DMS79 treated with DMSO at 0.1 percent for 48 hours (cell line): ENCODE data around the gene OTUD1.
A peak's percentile ranks its signal among the peaks of the same experiment; 100 is the strongest.
"Not testable (repeated sequence)": the region's sequence is repeated elsewhere in the genome, so short reads cannot be mapped to it uniquely, and the experiment has no call there.

ENCODE experiments used
- DNase-seq: peaks from one replicate; lab custom pipeline; 2025; lab: John Stamatoyannopoulos, UW

The OTUD1 gene, protein sequence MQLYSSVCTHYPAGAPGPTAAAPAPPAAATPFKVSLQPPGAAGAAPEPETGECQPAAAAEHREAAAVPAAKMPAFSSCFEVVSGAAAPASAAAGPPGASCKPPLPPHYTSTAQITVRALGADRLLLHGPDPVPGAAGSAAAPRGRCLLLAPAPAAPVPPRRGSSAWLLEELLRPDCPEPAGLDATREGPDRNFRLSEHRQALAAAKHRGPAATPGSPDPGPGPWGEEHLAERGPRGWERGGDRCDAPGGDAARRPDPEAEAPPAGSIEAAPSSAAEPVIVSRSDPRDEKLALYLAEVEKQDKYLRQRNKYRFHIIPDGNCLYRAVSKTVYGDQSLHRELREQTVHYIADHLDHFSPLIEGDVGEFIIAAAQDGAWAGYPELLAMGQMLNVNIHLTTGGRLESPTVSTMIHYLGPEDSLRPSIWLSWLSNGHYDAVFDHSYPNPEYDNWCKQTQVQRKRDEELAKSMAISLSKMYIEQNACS

DNA sequence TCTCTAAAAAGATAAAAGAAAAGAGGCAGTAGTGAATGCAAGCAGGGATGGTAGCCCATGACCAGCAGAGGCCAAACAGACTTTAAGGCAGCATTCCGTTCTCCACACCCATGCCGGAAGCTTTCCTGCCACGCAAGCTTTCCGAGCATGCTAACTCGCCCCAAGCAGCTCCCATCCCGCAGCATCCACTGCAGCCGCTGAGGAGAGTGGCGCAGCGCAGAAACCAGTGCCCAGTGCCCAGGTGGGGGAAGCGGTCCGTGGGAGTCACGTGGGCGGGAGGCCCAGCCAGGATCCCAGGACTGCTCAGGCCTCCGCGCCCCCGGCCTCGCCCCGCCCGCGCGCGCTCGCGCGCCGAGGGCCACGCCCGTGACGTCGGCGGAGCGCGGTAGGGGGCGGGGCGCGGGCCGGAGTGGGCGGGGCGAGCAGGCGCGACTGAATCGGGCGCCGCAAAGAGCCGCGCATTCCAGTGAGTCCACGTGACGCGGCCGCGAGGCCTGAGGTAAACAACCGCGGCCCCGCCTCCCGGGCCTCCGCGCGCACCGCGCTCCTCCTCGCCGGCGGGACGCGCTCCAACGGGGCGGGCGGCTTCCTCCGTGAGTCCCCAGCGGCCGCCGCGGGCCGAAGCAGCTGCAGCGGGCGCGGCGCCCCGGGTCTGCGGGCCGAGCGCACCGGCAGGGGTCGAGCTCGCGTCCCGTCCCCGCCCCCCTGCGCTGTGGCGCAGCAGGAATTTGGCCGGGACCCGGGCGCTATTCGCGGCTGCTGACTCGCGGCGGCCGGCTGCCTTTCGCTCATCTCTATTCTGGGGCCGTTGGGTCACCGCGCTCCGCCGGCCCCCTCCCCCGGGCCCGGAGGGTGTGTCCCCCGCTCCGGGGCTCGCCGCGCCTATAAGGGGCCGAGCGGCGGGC, at the start of gene OTUD1:
TSS of gene OTUD1 (plus strand) at position 529 of the 905 bp plus-strand sequence. CDS start 383 bp downstream, outside the sequence.
- DNase-seq: peak; percentile 2

DNA sequence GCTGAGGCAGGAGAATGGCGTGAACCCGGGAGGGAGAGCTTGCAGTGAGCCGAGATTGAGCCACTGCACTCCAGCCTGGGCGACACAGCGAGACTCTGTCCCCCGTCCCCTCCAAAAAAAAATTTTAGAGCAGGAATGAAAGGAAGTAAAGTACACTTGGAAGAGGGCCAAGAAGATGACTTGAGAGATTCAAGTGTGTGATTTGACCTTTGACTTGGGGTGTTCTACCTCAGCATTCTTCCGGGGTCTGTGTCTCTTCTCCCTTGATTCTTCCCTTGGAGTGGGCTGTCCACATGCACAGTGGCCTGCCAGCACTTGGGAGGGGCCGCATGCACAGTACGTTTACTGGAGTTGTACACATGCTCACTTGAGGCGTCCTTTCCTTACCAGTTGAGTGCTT, 48.5 kb upstream of the OTUD1 start:
- DNase-seq: not testable (repeated sequence)

DNA sequence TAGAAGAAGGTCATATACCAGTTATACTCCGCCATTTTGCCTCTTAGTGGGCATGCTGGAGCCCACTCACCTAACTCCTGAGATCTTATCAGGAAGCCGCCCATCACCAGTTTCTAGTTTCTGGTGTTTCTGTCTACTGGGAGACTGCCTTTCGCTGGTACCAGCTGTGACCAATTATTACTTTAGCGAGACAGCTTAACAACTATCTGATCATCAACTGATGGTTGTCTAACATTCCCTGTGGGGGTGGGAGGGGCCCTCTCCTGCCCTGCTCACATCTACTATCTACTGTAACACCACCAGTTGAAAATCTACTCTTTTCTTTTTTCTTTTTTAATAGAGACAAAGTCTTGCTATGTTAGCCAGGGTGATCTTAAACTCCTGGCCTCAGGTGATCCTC, 48.1 kb upstream of the OTUD1 start:
- DNase-seq: no peak

DNA sequence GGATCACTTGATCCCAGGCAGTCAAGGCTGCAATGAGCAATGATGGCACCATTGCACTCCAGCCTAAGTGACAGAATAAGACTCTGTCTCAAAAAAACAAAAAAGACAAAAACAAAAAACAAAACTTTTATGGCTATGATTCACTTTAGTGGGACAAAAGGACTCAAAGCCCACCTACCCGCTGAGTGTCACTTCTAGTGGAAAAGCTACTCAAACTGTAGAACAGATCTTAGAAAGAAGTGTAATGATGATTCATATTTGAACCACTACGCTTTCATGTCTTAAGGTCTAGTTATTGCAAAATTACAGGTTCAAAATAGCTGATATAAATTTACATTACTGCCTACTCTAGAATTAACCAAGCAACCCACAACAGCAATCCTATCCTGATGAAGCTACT, 47.1 kb upstream of the OTUD1 start:
- DNase-seq: no peak

DNA sequence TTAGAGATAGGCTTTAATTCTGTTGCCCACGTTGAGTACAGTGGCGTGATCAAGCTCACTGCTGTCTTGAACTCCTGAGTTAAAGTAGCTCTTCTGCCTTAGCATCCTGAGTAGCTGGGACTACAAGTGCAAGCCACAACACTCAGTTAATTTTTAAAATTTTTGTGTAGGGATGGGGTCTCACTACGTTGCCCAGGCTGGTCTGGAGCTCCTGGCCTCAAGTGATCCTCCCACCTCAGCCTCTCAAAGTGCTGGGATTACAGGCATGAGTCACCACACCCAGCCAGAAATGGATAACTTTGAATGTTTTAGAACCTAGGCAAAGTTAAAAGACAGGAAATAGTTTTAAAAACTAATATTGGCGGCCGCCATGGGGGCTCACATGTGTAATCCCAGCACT, 43.9 kb upstream of the OTUD1 start:
- DNase-seq: no peak

DNA sequence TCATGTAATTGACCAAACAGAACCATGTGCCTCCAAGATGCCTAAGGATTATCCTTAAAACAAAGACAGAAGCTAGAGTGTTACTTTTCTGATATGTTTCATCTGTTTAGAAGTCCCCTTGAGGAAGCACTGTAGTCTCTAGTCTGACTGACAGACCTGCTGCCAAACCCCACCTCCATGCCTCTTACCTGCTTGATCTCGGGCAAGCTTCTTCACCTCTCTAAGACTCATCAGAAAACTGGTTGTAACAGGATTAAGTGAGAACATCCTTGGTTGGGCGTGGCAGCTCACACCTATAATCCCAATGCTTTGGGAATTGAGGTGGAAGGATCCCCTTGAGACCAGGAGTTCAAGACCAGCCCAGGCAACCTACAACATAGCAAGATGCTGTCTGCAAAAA, 42.2 kb upstream of the OTUD1 start:
- no peak for DNase-seq

DNA sequence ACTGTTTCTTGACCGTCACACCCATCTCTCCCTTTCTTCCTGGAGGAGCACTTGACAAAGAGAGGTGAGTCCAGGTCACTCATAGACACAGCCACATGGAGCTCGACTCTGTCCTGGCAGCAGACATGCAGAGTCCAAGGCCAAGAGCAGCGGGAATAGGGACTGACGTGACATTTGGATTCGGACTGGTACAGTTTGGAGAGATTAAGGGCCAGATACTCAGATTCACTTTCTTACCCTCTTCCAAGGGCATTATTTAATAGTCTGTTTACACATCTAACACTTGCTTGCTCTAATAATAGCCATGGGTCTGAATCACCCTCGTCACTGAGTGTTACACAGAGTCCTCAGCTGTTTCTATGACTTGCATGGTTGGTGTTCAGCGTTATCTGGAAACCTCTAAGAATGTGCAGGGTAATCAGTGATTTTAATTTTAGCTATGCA, 39.2 kb upstream of the OTUD1 start:
- DNase-seq: no peak

DNA sequence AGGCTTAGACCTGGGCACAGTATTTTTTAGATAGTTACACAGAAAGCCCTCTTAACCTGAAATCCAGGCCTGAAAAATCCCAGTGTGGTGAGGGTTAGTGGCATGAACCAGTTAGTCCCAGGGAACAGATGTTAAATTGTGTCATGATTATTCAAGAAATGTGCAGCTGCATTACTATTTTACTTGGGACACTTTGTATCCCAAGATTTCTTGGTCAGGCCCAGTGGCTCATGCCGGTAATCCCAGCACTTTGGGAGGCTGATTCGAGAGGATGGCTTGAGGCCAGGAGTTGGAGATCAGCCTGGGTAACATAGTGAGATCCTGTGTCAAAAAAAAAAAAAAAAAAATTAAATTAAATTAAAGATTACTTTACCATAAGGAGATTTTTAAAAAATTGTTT, 36.0 kb upstream of the OTUD1 start:
- no peak for DNase-seq

DNA sequence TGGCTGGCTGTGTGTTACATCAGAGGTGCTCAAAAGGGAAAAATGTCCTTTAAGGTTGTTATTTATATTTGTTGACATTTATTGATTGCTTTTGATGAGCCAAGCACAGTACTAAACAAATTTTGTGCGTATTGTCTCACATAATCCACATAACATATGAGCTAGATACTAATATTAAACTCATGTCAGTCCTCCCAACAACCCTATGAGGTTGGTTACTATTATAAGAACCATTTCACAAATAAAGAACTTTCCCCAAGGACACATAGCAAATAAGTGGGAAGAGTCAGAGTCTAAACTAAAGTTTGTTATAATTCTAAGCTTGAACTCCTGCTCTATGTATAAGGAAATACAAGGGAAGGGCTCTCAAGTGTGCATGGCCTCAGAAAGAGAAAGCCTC, 35.6 kb upstream of the OTUD1 start:
- no peak for DNase-seq

DNA sequence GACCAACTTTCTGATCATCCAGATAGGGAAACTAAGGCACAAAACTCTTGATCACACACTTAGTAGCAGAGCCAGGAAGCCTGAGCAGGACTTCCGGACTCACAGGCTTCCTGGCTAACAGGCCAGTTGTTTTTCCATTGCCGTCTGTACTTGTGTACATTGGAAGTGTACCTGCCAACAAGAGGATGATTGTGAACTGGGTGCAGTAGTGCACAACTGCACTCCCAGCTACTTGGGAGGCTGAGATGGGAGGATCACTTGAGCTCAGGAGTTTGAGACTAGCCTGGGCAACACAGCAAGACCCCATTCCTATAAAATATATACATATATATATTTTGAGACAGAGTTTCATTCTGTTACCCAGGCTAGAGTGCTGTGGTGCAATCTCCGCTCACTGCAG, 35.2 kb upstream of the OTUD1 start:
- no peak for DNase-seq

DNA sequence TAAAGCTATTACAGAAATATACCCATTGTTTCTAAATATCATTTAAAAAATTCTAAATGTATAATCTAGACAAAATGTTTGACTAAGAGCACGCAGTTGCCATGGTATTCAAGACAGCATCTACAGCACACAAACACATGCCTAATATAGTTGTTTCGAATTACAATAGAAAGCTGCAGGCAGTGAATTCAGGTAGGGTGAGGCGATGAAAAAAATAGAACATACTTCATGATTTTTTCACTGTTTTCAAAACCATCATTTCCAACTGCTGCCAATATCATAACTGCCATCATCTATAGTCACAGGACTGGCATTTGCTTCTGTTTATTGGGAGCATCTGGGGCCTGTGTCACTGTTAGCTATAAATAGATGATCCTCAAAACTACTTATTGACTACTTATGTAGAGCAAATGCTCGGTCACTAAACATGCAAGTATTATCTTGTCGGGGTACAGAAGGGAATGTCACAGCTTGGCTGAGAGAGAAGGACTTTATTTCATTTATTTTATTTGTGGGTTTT, 34.4 kb upstream of the OTUD1 start:
- no peak for DNase-seq

DNA sequence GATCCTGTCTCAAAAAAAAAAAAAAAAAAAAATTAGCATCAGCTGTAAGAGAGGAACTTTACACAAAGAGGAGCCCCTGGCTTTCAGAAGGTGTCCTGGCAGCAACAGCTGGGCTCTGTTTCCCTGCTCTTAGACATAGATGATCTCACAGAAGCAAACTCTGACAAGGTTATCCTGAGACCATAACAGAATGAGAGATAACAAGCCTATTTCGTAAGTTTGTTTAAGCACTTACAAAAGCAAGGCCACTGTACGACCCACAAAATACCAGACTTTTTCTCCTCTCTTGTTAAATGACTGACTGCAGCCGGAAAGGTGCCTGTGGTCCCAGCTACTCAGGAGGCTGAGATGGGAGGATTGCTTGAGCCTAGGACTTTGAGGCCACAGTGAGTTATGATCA, 33.3 kb upstream of the OTUD1 start:
- DNase-seq: no peak

DNA sequence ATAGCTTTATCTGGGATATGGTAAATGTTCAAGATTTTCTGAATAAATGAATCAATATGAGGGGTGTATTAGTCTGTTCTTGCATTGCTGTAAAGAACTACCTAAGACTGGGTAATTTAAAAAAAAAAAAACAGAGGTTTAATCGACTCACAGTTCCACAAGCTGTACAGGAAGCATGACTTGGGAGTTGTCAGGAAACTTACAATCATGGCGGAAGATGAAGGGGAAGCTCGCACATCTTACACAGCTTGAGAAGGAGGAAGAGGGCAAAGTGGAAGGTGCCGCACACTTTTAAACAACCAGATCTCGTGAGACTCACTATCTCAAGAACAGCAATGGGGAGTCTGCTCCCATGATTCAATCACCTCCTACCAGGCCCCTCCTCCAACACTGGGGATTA, 32.5 kb upstream of the OTUD1 start:
- DNase-seq: no peak

DNA sequence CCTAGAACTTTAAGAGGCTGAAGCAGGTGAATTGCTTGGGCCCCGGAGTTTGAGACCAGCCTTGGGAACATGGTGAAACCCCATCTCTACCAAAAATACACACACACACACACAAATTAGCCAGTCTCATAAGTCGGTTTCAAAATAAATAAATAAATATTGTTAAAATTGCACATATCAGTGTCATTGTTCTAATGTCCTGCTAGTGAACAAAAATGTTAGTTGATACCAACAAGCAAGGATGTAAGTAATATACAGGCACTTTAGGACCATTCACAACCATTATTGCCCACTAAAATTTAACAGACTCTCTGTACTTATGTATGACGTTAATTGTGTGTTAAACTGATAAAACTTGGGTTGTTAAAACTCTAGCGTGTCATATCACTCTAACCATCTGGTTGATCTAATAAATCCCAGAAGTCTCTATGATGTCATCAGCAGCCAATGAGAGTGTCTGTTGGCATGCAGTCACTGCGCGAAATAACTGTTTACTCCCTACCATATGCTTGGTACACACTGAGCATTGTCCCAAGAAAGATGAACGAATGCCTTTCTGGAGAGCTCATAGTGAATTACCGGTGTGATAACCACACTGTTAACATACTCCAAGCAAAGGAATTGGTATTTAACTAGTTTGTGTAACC, 30.4 kb upstream of the OTUD1 start:
- no peak for DNase-seq

DNA sequence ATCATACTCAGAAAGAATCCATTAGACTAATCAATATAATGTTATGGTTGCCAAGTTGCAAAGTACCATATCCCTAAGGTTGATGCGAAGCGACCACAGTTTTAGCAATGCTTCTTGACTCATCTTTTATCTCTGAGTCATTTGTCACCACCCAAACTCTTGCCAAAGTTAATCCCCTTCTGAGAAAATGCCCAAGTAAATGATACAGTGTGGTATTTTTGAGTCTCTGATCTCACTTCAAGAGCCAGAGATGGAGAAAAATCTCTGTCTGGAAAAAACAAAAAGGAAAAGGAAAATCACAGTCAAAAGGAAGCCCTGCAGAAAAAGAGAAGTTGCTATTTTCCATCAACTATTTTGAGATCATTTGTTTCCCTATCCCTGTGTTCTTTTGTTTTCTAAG, 26.7 kb upstream of the OTUD1 start:
- no peak for DNase-seq

DNA sequence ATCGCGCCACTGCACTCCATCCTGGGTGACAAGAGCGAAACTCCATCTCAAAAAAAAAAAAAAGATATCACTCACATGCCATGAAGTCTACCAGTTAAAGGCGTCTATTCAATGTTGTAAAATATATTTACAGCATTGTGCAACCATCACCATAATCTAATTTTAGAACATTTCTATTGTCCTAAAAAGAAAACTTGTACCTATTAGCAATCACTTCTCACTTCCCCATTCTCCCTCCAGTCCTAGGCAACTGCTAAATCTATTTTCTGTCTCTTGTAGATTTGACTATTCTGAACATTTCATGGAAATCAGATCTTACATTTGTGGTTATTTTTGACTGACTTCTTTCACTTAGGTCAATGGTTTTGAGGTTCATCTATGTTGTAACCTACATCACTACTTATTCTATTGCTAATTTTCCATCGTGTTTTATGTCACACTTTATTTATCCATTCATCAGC, 25.2 kb upstream of the OTUD1 start:
- DNase-seq: no peak

DNA sequence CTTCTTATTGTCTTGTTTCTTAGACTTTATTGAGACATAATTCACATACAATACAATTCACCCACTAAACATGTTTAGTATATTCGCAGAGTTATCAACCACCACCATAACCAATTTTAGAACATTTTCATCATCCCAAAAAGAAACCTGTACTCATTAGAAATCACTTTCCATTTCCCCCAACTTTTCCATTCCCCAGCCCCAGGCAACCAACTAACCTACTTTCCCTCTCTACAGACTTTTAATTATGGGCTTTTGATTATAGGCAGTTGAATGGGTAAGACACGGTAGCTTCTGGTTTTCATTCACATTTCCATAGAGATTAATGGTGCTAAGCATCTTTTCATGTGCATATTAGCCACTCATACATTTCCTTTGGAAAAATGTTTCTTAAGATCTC, 24.2 kb upstream of the OTUD1 start:
- no peak for DNase-seq

DNA sequence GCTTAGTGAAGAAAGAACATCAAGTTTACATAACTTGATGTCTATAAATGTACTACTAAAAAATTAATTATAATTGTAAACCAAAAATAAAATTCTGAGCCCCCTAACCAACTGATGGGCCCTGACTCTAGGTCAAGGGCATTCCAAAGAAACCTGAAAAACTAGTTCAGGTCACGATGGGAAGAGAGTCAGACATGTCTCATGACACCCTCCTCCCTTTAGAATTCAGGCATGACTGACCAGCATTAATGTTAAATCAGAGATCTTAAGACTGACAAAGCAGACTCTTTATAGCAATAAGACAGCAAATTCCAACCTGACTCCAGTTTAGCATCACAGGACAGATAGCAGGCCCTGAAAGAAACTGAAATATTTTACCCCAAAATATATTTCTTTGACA, 21.6 kb upstream of the OTUD1 start:
- DNase-seq: no peak

DNA sequence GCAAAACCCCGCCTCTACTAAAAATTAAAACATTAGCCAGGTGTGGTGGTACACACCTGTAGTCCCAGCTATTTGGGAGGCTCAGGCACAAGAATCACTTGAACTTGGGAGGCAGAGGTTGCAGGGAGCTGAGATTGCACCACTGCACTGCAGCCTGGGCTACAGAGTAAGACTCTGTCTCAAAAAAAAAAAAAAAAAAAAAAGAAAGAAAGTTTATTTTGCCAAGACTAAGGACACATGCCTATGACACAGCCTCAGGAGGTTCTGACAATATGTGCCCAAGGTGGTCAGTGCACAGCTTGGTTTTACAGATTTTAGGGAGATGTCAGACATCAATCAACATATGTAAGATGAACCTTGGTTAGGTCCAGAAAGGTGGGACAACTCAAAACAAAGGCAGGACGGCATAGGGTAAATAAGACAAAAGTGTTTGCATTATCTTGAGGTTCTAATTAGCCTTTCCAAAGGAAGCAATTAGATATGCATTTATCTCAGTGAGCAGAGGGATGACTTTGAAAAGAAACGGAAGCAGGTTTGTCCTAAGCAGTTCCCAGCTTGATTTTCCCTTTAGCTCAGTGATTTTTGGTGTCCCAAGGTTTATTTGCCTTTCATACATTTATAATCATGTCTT, 20.7 kb upstream of the OTUD1 start:
- DNase-seq: no peak

DNA sequence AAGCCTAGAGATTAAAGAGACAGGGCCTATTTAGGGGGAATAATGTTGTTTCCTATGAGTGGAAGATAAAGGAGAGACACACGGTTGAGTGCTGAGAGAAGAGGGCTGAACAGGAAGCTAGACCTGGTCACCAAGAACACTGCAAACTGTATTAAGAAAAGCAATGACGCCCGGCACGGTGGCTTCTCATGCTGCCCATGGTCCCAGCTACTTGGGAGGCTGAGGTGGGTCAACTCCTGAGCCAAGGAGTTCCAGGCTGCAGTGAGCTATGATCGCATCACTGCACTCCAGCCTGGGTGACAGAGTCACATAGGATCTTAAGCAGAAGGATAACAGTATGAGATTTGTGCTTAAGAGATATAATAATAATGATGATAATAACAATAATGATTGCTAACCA, 19.7 kb upstream of the OTUD1 start:
- no peak for DNase-seq

DNA sequence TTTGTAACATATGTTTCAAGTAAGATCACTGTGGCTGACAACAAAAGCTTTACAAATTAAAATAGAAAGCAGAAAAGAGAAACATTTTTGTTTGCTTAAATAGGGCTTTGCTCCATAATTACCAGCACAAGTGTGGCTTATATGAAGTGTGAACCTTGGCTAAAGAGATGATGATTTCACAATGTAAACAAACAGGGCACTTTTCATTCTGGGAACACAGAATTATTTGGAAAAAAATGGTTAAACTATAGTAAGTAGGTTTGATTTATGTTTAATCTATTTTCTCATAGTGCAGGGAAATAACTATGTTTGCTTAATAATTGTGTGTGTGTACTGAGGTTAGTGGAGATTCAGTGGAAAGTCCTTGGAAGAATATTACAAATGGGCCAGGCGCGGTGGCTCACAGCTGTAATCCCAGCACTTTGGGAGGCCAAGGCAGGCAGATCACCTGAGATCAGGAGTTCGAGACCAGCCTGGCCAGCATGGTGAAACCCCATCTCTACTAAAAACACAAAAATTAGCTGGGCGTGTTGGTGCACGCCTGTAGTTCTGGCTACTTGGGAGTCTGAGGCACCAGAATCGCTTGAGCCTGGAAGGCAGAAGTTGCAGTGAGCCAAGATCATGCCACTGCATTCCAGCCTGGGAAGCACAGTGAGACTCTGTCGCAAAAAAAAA, 19.1 kb upstream of the OTUD1 start:
- no peak for DNase-seq
